22Rv1 (cell line): ENCODE measurements around the gene MESP1.

Experiments used
- H3K27ac ChIP-seq: fragments of 450-650 bp; 2 replicates; pipeline ENCODE4 v1.5.1; 2017
- ZFX ChIP-seq: fragments of 450-650 bp; IDR thresholded peaks from 2 replicates; pipeline ENCODE4 v1.6.1; 2017; ENCODE audit warnings: antibody characterized with exemption, borderline replicate concordance
- TF ChIP-seq, protein P1 (sequence below): fragments of 450-650 bp; IDR thresholded peaks from 2 replicates; pipeline ENCODE4 v1.5.1; 2017; ENCODE audit warnings: mild to moderate bottlenecking

MESP1 gene

DNA sequence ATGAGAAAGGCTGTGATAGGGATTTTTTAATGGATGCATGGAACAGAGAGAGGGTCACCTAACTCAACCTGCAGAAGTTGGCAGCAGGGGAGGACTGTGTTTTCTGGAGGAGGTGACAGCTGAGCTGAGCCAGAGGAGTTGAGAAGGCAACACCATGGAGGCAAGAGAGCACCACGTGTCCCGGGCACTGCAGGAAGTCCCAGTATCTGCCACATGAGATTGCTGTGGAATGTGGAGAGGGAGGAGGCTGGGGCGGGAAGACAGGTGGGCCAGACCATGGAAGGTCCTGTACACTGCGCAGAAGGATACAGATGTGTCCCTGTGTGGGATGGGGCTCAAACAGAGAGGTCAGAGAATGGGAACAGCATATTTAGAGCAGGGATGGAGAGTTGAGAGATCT is 15.3 kb downstream of the MESP1 start:
- no peak overlapping the region for H3K27ac ChIP-seq
- TF ChIP-seq, protein P1, sequence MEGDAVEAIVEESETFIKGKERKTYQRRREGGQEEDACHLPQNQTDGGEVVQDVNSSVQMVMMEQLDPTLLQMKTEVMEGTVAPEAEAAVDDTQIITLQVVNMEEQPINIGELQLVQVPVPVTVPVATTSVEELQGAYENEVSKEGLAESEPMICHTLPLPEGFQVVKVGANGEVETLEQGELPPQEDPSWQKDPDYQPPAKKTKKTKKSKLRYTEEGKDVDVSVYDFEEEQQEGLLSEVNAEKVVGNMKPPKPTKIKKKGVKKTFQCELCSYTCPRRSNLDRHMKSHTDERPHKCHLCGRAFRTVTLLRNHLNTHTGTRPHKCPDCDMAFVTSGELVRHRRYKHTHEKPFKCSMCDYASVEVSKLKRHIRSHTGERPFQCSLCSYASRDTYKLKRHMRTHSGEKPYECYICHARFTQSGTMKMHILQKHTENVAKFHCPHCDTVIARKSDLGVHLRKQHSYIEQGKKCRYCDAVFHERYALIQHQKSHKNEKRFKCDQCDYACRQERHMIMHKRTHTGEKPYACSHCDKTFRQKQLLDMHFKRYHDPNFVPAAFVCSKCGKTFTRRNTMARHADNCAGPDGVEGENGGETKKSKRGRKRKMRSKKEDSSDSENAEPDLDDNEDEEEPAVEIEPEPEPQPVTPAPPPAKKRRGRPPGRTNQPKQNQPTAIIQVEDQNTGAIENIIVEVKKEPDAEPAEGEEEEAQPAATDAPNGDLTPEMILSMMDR, result no peak
- TF ChIP-seq ZFX, result no peak

DNA sequence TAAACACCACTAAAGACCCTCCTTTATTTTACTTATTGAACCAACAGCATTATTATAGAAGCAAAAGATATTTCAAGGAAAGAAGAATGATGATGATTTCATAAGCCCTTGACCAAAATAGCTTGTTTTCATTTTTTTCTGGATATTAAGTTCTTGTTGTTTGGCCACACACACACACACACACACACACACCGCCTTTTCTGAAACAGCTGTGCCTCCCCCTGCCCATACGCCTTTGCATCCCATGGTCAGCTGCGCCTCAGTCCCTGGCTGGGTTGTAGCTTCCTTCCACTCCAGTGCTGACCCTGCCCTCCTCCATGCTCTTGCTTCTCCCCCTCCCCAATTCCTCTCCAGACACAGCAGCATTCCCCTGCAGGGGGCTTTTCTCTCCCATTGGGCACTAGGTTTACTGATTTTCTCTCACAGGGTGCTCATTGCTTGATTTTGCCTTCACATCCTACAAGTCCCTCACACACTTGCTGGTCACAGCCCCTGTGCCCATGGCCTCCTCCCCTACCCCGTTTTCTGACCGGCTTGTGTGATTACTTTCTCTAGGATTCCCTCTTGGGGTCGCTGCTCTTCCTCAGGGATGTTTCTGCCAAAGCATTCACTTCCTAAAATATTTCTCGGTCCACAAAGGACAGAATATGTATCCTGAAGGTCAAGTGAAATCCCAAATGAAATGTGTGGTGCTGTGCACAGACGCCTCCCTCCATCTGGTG is 18.4 kb downstream of the MESP1 start:
- TF ChIP-seq, protein P1, result no peak
- TF ChIP-seq ZFX, result no peak
- no peak overlapping the region for H3K27ac ChIP-seq

DNA sequence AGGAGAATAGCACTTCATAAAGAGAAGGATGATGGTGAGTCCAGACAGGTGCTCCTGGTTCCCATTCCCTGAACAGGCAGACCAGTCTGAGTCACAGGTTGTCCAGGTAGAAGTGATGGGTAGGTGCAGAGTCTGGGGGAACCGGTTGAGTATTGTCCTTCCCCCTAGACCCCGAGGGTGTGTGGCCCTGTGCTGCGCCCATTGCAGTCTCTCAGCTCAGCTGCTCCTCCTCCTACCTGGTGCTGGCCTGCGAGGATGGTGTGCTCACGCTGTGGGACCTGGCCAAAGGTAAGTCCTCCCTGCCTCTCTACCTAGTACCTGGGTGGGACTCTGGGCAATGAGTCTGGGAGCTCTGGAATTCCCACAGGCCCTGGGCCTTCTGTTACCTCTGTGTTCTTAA is 19.8 kb downstream of the MESP1 start:
- no peak overlapping the region for H3K27ac ChIP-seq
- TF ChIP-seq ZFX, result no peak
- TF ChIP-seq, protein P1, result no peak

DNA sequence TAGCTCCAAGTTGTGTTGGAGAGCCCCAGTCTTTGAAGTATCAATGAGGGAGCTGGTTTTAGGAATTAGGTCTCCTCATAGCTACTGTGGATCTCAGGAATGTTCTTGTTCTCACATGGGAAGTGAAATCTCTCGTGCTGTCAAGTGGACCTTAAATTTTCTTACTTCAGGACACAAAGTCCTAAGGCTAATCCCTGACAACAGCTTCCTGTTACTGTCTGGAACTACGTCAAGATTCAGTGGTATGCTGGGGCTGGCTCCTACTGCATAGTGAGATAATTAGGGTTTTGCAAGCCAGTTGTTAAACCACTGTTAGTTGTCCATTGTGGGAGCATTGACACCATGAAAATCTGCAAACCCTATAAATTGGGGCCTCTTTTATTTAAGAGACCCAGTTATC is 22.8 kb downstream of the MESP1 start:
- TF ChIP-seq ZFX, result no peak
- TF ChIP-seq, protein P1, result no peak
- H3K27ac ChIP-seq, result no peak overlapping the region

DNA sequence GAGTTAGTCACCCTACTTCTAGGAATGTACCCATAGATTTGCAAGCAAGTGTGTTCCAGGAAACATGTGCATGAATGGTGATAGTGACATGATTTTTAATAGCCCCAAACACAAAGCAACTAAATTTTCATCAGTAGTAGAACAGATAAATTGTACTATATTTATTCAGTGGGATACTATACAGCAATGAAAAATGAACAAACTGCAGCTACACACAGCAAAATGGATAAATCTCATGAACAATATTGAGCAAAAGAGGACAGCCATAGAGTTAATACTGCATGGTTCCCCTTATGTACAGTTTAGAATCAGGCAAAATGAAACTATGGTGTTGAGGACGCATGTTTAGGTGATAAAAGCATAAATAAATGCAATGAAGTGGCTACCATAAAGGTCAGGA is 26.0 kb downstream of the MESP1 start:
- TF ChIP-seq, protein P1, result no peak
- no peak for TF ChIP-seq ZFX
- no peak overlapping the region for H3K27ac ChIP-seq

DNA sequence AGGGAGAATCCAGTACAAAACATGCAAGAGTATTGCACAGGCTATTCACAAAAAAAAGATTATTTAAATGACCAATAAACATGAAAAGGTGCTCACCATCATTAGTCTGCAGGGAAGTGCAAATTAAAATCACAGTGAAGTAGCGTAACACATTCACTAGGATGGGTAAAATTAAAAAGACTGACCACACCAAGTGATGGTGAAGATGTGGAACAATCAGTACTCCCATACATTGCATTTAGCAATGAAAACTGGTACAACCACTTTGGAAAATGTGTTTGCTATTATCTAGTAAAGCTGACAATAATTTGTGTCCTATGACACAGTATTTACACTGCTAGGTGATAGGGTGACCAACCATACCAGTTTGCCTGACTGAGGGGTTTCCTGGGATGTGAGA is 26.4 kb downstream of the MESP1 start:
- TF ChIP-seq, protein P1, result no peak
- no peak for TF ChIP-seq ZFX
- no peak overlapping the region for H3K27ac ChIP-seq

DNA sequence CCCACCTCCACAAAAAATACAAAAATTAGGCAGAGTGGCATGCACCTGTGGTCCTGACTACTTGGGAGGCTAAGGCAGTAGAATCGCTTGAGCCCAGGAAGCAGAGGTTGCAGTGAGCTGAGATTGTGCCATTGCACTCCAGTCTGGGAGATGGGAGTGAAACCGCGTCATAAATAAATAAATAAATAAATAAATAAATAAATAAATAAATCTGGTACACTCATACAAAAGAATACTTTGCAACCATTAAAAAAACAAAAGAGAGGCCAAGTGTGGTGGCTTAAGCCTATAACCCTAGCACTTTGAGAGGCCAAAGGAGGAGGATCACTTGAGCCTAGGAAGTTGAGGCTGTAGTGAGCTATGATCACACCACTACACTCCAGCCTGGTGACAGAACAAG is 28.0 kb downstream of the MESP1 start:
- TF ChIP-seq ZFX, result no peak
- H3K27ac ChIP-seq, result no peak overlapping the region

DNA sequence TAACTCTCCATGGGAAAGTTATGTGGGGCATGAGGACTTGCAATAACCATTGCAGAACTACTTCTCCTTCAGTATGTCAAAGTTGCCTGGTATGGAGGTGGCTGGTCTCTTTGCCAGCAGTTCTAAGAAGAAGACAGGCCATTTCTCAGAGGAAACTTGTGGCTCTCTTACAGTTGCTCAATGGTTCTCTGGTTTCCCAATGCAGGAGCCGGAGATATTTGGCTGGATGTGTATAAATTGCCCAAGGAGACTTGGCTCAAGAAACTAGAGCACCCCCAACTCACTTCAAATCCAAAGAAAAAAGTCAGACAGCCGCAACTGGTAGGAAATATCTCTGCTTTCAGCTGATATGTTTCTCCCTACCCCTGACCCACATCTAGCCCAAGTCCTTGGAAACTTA is 36.3 kb downstream of the MESP1 start:
- TF ChIP-seq ZFX, result no peak
- TF ChIP-seq, protein P1, result no peak
- no peak overlapping the region for H3K27ac ChIP-seq
